DND-41 (cell line): ENCODE measurements around the gene G3BP1.
A peak's percentile ranks its signal among the peaks of the same experiment; 100 is the strongest.

Source experiments
- ATAC-seq: fragments of 200-7000 bp; cut with Tn5 transposase; 3 replicates; pipeline ENCODE4 v1.9.1; 2021; ENCODE audit warnings: low read depth; ENCODE audit not compliant: insufficient read depth
- DNase-seq: peaks from one replicate; pipeline ENCODE4 v3.0.0-alpha.2; 2020
- H2AFZ ChIP-seq: 2 replicates; pipeline ENCODE4 v1.6.0; 2012; ENCODE audit warnings: low read depth, low read length
- H3K27ac ChIP-seq: 2 replicates; pipeline ENCODE4 v1.5.1; 2012; ENCODE audit warnings: low read length, inconsistent platforms
- H3K27me3 ChIP-seq: fragments of 200-600 bp; sonication (generic); 2 replicates; pipeline ENCODE4 v1.6.0; 2012; ENCODE audit warnings: low read length, mild to moderate bottlenecking, inconsistent platforms; ENCODE audit not compliant: insufficient read depth, poor library complexity
- H3K36me3 ChIP-seq: 2 replicates; pipeline ENCODE4 v1.5.1; 2012; ENCODE audit warnings: low read length, inconsistent platforms; ENCODE audit not compliant: insufficient read depth
- H3K4me1 ChIP-seq: 2 replicates; pipeline ENCODE4 v1.5.1; 2012; ENCODE audit warnings: mild to moderate bottlenecking, low read length; ENCODE audit not compliant: insufficient read depth
- H3K4me2 ChIP-seq: 2 replicates; pipeline ENCODE4 v1.6.0; 2012; ENCODE audit warnings: mild to moderate bottlenecking, moderate library complexity, low read length, inconsistent platforms; ENCODE audit not compliant: insufficient read depth
- H3K4me3 ChIP-seq, 2 experiments: fragments of 200-600 bp in 1 of 2; shearing (Covaris generic) in 1 of 2; 2 replicates each; pipeline ENCODE4 v1.5.1; 2012 to 2016; ENCODE audit warnings: inconsistent platforms in 2 of 2, low read length in 2 of 2, mild to moderate bottlenecking in 2 of 2, low read depth in 1 of 2, moderate library complexity in 1 of 2
- H3K79me2 ChIP-seq: 2 replicates; pipeline ENCODE4 v1.6.0; 2012; ENCODE audit warnings: low read length, inconsistent platforms; ENCODE audit not compliant: insufficient read depth
- H3K9ac ChIP-seq: 2 replicates; pipeline ENCODE4 v1.6.0; 2012; ENCODE audit warnings: low read depth, mild to moderate bottlenecking, inconsistent platforms, low read length, moderate library complexity
- H3K9me3 ChIP-seq: 2 replicates; pipeline ENCODE4 v1.5.1; 2012; ENCODE audit warnings: low read length, moderate library complexity, mild to moderate bottlenecking, inconsistent platforms; ENCODE audit not compliant: insufficient read depth, severe bottlenecking
- H4K20me1 ChIP-seq: 2 replicates; pipeline ENCODE4 v1.6.0; 2012; ENCODE audit warnings: low read length; ENCODE audit not compliant: insufficient read depth
- EZH2 ChIP-seq: IDR thresholded peaks from 3 replicates; pipeline ENCODE4 v1.6.1; 2012; ENCODE audit warnings: borderline replicate concordance, low read depth, mild to moderate bottlenecking, moderate library complexity, low read length, inconsistent platforms; ENCODE audit not compliant: severe bottlenecking
- TF ChIP-seq, protein P1 (sequence below): IDR thresholded peaks from 2 replicates; pipeline ENCODE4 v1.5.1; 2012; ENCODE audit warnings: borderline replicate concordance, low read length, moderate library complexity, mild to moderate bottlenecking; ENCODE audit not compliant: poor library complexity, severe bottlenecking; ENCODE audit errors: extremely low read depth

The G3BP1 gene

DNA sequence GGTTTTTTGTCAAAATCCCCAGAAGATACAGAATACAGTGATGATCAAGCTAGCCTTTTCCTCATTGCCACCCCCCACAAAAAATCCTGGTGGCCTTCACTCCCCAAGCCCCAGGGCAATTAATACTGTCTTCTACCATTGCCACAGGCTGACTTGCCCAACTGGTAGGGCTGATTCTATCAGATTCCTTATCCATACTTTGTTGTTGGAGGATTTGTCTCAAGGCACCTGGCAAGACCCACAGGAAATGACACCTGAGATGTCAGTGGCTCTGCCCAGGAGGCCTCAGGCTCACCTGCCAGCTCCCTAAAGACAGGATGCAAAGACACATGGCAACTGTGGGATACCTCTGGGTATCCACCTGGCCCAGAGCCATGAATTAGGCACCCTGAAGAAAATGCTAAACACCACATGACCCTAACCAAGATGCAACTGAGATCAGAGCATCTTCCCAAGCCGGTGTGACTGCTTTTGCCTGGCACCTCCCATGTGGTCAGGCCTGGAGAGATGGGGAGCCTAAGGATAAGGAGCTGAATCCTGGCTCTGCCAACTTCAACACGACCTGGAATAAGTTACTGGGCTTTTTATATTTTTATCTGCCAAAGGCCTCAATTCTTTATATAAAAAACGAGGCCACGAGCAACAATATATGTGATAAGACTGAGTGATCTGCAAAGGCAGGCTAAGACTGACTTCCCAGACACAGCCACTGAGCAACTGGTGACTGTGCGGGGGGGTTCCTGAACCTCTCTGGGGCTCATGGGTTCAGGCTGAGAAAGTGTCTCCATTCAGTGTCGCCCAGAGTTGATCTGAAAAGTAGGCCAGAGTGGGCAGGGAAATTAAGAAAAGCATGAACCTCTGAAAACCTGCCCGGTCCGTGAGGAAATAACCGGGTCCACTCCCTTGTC lies 14.3 kb upstream of the G3BP1 start:
- H4K20me1 ChIP-seq, result peaks cover 5% of the 10 kb centered on the region; the same call in 1 of the 2 replicates
- peak overlapping the region; percentile 99 for H2AFZ ChIP-seq
- peak overlapping the region; percentile 68 to 86 for H3K4me3 ChIP-seq
- peaks cover 42% of the 10 kb centered on the region for H3K79me2 ChIP-seq
- peak overlapping the region; percentile 98 for H3K4me2 ChIP-seq
- peak overlapping the region; percentile 63 for H3K27ac ChIP-seq
- peaks cover 32% of the 10 kb centered on the region for H3K4me1 ChIP-seq
- H3K9me3 ChIP-seq, result no peaks in the 10 kb centered on the region
- DNase-seq (peak; percentile 20), ATAC-seq (peak; percentile 22)
- TF ChIP-seq, protein P1, sequence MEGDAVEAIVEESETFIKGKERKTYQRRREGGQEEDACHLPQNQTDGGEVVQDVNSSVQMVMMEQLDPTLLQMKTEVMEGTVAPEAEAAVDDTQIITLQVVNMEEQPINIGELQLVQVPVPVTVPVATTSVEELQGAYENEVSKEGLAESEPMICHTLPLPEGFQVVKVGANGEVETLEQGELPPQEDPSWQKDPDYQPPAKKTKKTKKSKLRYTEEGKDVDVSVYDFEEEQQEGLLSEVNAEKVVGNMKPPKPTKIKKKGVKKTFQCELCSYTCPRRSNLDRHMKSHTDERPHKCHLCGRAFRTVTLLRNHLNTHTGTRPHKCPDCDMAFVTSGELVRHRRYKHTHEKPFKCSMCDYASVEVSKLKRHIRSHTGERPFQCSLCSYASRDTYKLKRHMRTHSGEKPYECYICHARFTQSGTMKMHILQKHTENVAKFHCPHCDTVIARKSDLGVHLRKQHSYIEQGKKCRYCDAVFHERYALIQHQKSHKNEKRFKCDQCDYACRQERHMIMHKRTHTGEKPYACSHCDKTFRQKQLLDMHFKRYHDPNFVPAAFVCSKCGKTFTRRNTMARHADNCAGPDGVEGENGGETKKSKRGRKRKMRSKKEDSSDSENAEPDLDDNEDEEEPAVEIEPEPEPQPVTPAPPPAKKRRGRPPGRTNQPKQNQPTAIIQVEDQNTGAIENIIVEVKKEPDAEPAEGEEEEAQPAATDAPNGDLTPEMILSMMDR, result no peak
- TF ChIP-seq EZH2, result no peak
- H3K9ac ChIP-seq, result peak overlapping the region; percentile 78
- H3K27me3 ChIP-seq, result no peaks in the 10 kb centered on the region
- H3K36me3 ChIP-seq, result peaks cover 5% of the 10 kb centered on the region

GRCh38 chr5:151758141-151758429 lies 13.7 kb upstream of the G3BP1 start:
- Histone ChIP-seq H3K27ac (peak overlapping the region; percentile 63), H3K79me2 (peaks cover 41% of the 10 kb centered on the region)

GRCh38 chr5:151758430-151759241 lies 13.1 kb upstream of the G3BP1 start, which contains the start of gene ATOX1:
Gene ATOX1, minus strand, starts transcription at chr5:151758631. Its CDS starts 80 bp downstream, at chr5:151758551.
- ATAC-seq (peak; percentile 97), DNase-seq (peak; percentile 89)
- H3K4me2 ChIP-seq, result peak within 1 kb of the TSS; percentile 98
- H3K27ac ChIP-seq, result peak within 1 kb of the TSS; percentile 76
- peaks cover 32% of the 10 kb centered on the region for H3K4me1 ChIP-seq
- peak within 1 kb of the TSS; percentile 78 for H3K9ac ChIP-seq
- H3K27me3 ChIP-seq, result no peaks in the 10 kb centered on the region
- peaks cover 39% of the 10 kb centered on the region for H3K79me2 ChIP-seq
- H3K9me3 ChIP-seq, result no peaks in the 10 kb centered on the region
- TF ChIP-seq, protein P1, result peak; percentile 18
- TF ChIP-seq EZH2, result no peak
- peak within 1 kb of the TSS; percentile 68 to 86 for H3K4me3 ChIP-seq
- peak within 1 kb of the TSS; percentile 99 for H2AFZ ChIP-seq
- H3K36me3 ChIP-seq, result peaks cover under 1% of the 10 kb centered on the region
- H4K20me1 ChIP-seq, result peaks cover 5% of the 10 kb centered on the region; the same call in 1 of the 2 replicates

More at GRCh38 chr5:151758141-151758429, 13.7 kb upstream of the G3BP1 start:
- H3K36me3 ChIP-seq, result peaks cover 5% of the 10 kb centered on the region
- DNase-seq (no peak), ATAC-seq (peak; percentile 44)
- H3K4me3 ChIP-seq, result peak overlapping the region; percentile 68 to 86
- H3K9ac ChIP-seq, result peak overlapping the region; percentile 78
- peak overlapping the region; percentile 99 for H2AFZ ChIP-seq
- TF ChIP-seq, protein P1, result no peak
- no peak for TF ChIP-seq EZH2
- peak overlapping the region; percentile 98 for H3K4me2 ChIP-seq
- H3K9me3 ChIP-seq, result no peaks in the 10 kb centered on the region
- no peaks in the 10 kb centered on the region for H3K27me3 ChIP-seq
- H3K4me1 ChIP-seq, result peaks cover 32% of the 10 kb centered on the region
- peaks cover 5% of the 10 kb centered on the region; the same call in 1 of the 2 replicates for H4K20me1 ChIP-seq
